PC-3 (cell line): ENCODE measurements around the gene UAP1L1.

ENCODE experiments used
- CTCF ChIP-seq: fragments of 300-600 bp; sonication (generic); conservative IDR thresholded peaks from 2 replicates; pipeline ENCODE4 v1.5.1; 2017; ENCODE audit warnings: antibody characterized with exemption, low read depth, mild to moderate bottlenecking, low read length
- EZH2 ChIP-seq: fragments of 300-600 bp; sonication (generic); IDR thresholded peaks from one replicate; pipeline ENCODE4 v1.6.1; 2017; ENCODE audit warnings: antibody characterized with exemption, mild to moderate bottlenecking, low read length; ENCODE audit not compliant: unreplicated experiment
- EZH2phosphoT487 ChIP-seq: fragments of 300-600 bp; sonication (generic); IDR thresholded peaks from 2 replicates; pipeline ENCODE4 v1.6.1; 2018; ENCODE audit warnings: mild to moderate bottlenecking, antibody characterized with exemption, low read length, borderline replicate concordance

DNA sequence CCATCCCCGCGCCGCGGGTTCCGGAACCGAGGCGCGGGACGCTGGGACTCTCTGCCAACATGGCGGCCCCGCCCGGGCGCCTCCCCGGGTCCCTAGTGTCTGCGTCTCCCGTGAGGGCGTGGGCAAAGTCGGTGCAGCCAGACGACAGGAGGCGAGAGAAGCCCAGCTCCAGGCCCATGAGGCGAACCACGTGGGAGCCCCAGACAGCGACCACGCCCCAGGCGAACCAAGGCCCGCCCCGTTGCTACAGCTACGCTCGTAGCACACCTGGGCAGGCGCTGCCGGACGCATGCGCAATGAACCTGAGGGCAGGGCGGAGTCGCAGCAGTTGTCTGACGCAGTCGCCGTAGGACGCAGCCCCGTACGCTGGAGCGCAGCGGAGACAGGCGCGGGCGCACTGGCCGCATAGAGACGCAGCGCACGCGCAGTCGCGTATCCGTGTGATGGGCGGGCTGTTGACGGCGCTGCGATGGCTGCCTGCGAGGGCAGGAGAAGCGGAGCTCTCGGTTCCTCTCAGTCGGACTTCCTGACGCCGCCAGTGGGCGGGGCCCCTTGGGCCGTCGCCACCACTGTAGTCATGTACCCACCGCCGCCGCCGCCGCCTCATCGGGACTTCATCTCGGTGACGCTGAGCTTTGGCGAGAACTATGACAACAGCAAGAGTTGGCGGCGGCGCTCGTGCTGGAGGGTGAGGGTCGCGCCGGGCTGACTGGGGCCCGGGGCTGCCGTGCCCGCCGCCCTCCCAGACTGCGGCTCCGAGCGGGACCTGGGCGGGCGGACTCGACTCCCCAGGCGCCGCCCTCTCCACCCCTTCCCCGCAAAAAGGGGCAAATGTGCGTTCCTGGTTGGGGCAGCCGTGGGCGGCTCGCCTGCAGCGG lies 9.5 kb downstream of the UAP1L1 start, which contains the start of gene MAN1B1:
- TF ChIP-seq CTCF: no peak
- no peak for TF ChIP-seq EZH2
- no peak for TF ChIP-seq EZH2phosphoT487
